Panc1 (cell line): ENCODE data around the gene NDUFAF5.

Experiments
- CTCF ChIP-seq: fragments of 450-650 bp; IDR thresholded peaks from 2 replicates; pipeline ENCODE4 v1.5.1; 2017; ENCODE audit warnings: mild to moderate bottlenecking
- REST ChIP-seq, 2 experiments: IDR thresholded peaks; 2 replicates each; pipeline ENCODE4 v1.6.1; 2011 to 2012; ENCODE audit warnings: low read depth in 2 of 2, control low read depth in 1 of 2, low read length in 1 of 2, mild to moderate bottlenecking in 1 of 2, moderate library complexity in 1 of 2; ENCODE audit not compliant: insufficient read depth in 1 of 2
- SIN3A ChIP-seq: IDR thresholded peaks from 2 replicates; pipeline ENCODE4 v1.6.1; 2012; ENCODE audit warnings: low read depth, mild to moderate bottlenecking, low read length, moderate library complexity, borderline replicate concordance; ENCODE audit not compliant: insufficient read depth

- no peak for TF ChIP-seq REST (IDR thresholded peaks at IDR 0.05; ENCODE audit: insufficient read depth in 1 of 2, low read depth in 2 of 2, low read length in 1 of 2)
- TF ChIP-seq CTCF, result no peak
- no peak for TF ChIP-seq SIN3A
These were observed 77.4 kb downstream of the NDUFAF5 start for GRCh38 chr20:13862245-13862644.
